B cell (primary cell): ENCODE data around the gene GATA6. TPM values are rescaled to one million over a fixed set of nuclear protein-coding genes. Genes with fewer than 3 reads are reported as not detected.

Experiments
- ATAC-seq: fragments of 200-7000 bp; cut with Tn5 transposase; one replicate; pipeline ENCODE4 v1.10.0; 2021; ENCODE audit warnings: low read depth, mild to moderate bottlenecking, moderate number of reproducible peaks, moderate library complexity
- CTCF ChIA-PET: fragments of 350-600 bp; sonication (Branson Sonifier 250); formaldehyde crosslinking; loops from one replicate; lab custom pipeline; 2021; ENCODE audit warnings: antibody characterized with exemption, inconsistent platforms; lab: Charles Lee
- POLR2A ChIA-PET: fragments of 350-600 bp; sonication (Branson Sonifier 250); formaldehyde crosslinking; loops from one replicate; lab custom pipeline; 2021; ENCODE audit warnings: antibody characterized with exemption; lab: Charles Lee
- DNase-seq: peaks from one replicate; pipeline ENCODE4 v3.0.0; 2013
- H2AFZ ChIP-seq: 2 replicates; pipeline ENCODE4 v1.6.1; 2012; ENCODE audit warnings: mild to moderate bottlenecking, low read depth, low read length; ENCODE audit not compliant: insufficient read depth, poor library complexity, severe bottlenecking
- H3K27ac ChIP-seq, 2 donors: 1 replicate in 1 of 2; 2 replicates in 1 of 2; pipeline ENCODE4 v1.5.1; 2012 to 2013; ENCODE audit warnings: low read length in 2 of 2, mild to moderate bottlenecking in 2 of 2, moderate library complexity in 1 of 2
- H3K27me3 ChIP-seq, 4 experiments: fragments of 200-600 bp in 1 of 4; sonication (generic) in 1 of 4; replicated peaks in 1 of 4; 1 replicate in 2 of 4; 2 replicates in 2 of 4; pipeline versions ENCODE4 v1.6.1 to v1.7.0; 2013 to 2016; ENCODE audit warnings: low read length in 3 of 4, mild to moderate bottlenecking in 2 of 4, mixed read lengths in 1 of 4, moderate library complexity in 1 of 4; ENCODE audit not compliant: insufficient read depth in 4 of 4, control insufficient read depth in 3 of 4; ENCODE audit errors: control extremely low read depth in 1 of 4
- H3K36me3 ChIP-seq, 2 experiments: replicated peaks in 1 of 2; 1 replicate in 1 of 2; 2 replicates in 1 of 2; pipeline versions ENCODE4 v1.6.1 to v1.7.1; 2013; ENCODE audit warnings: low read length in 1 of 2; ENCODE audit not compliant: insufficient read depth in 2 of 2, control insufficient read depth in 1 of 2; ENCODE audit errors: control extremely low read depth in 1 of 2, extremely low read depth in 1 of 2
- H3K4me1 ChIP-seq, 2 donors: fragments of 200-600 bp in 1 of 2; sonication (generic) in 1 of 2; 1 replicate in 1 of 2; 2 replicates in 1 of 2; pipeline versions ENCODE4 v1.5.1 to v1.6.1; 2013 to 2017; ENCODE audit warnings: low read length in 2 of 2; ENCODE audit not compliant: control insufficient read depth in 2 of 2, insufficient read depth in 2 of 2
- H3K4me2 ChIP-seq: replicated peaks from 2 replicates; pipeline ENCODE3; 2012; ENCODE audit warnings: mild to moderate bottlenecking, low read depth, low read length; ENCODE audit not compliant: poor library complexity, severe bottlenecking
- H3K4me3 ChIP-seq, 5 experiments: fragments of 200-600 bp in 1 of 5; sonication (generic) in 1 of 5; 1 replicate in 3 of 5; 2 replicates in 2 of 5; pipeline versions ENCODE4 v1.5.1 to v1.7.0; 2011 to 2016; ENCODE audit warnings: low read length in 4 of 5, mild to moderate bottlenecking in 4 of 5, low read depth in 2 of 5, control low read depth in 1 of 5, moderate library complexity in 1 of 5; ENCODE audit not compliant: insufficient read depth in 1 of 5; ENCODE audit errors: control extremely low read depth in 1 of 5, extremely low read depth in 1 of 5
- H3K79me2 ChIP-seq: fragments of 200-600 bp; sonication (generic); one replicate; pipeline ENCODE4 v1.6.0; 2016; ENCODE audit warnings: low read length; ENCODE audit not compliant: control insufficient read depth, insufficient read depth
- H3K9ac ChIP-seq: fragments of 200-600 bp; sonication (generic); 2 replicates; pipeline ENCODE4 v1.6.1; 2017; ENCODE audit warnings: mild to moderate bottlenecking, low read length, moderate library complexity
- H3K9me3 ChIP-seq, 3 donors: one replicate each; pipeline versions ENCODE4 v1.6.1 to v1.7.1; 2013; ENCODE audit warnings: low read length in 2 of 3; ENCODE audit not compliant: control insufficient read depth in 2 of 3, insufficient read depth in 1 of 3; ENCODE audit errors: control extremely low read depth in 1 of 3
- H4K20me1 ChIP-seq: 2 replicates; pipeline ENCODE4 v1.6.0; 2012; ENCODE audit warnings: mild to moderate bottlenecking, low read length; ENCODE audit not compliant: insufficient read depth, control insufficient read depth, poor library complexity, severe bottlenecking
- H3K27ac Mint-ChIP-seq: one replicate; pipeline ENCODE4 v1.8.0; 2021; ENCODE audit warnings: mixed read lengths
- H3K27me3 Mint-ChIP-seq: one replicate; pipeline ENCODE4 v1.8.0; 2021; ENCODE audit warnings: mixed read lengths
- H3K4me1 Mint-ChIP-seq: one replicate; pipeline ENCODE4 v1.8.0; 2021; ENCODE audit warnings: mixed read lengths
- H3K4me3 Mint-ChIP-seq: one replicate; pipeline ENCODE4 v1.8.0; 2021; ENCODE audit warnings: mixed read lengths
- H3K9me3 Mint-ChIP-seq: one replicate; pipeline ENCODE4 v1.8.0; 2022; ENCODE audit warnings: mixed read lengths; ENCODE audit not compliant: insufficient read depth
- CTCF ChIP-seq: fragments of 200-600 bp; IDR thresholded peaks from one replicate; pipeline ENCODE4 v1.8.0; 2022; ENCODE audit warnings: antibody characterized with exemption, mild to moderate bottlenecking
- EZH2 ChIP-seq: IDR thresholded peaks from 2 replicates; pipeline ENCODE4 v1.6.1; 2012; ENCODE audit warnings: borderline replicate concordance, low read depth, mild to moderate bottlenecking, moderate library complexity, low read length; ENCODE audit not compliant: insufficient read depth, poor library complexity, severe bottlenecking
- WGBS: methylation state at CpG from one replicate; pipeline ENCODE4 v1.1.5; 2013; ENCODE audit warnings: missing lambda C conversion rate; ENCODE audit not compliant: insufficient coverage; 5-methylcytosine and 5-hydroxymethylcytosine counted together
- intact Hi-C: fragments of 100-400 bp; cut with micrococcal nuclease; formaldehyde crosslinking; loops from one replicate; pipeline ENCODE4 v1.10.0; 2022
- polyA plus RNA-seq: library from polyadenylated mRNA; depleted of rRNA; stranded (reverse); fragments of >200 nt; gene quantifications from 2 replicates; pipeline ENCODE4 v1.2.3, GENCODE V29; 2012
- total RNA-seq, 2 donors: library from RNA; stranded (reverse); fragments of 120-200 nt in 1 of 2; gene quantifications; 1 replicate in 1 of 2; 2 replicates in 1 of 2; pipeline versions ENCODE4 v1.2.3 to v1.2.4, GENCODE V29; 2013 to 2022

The GATA6 gene
- total and polyA plus RNA-seq, 2 donors (not counting 1 experiment from before 2014, with no cell fraction given): not detected

DNA sequence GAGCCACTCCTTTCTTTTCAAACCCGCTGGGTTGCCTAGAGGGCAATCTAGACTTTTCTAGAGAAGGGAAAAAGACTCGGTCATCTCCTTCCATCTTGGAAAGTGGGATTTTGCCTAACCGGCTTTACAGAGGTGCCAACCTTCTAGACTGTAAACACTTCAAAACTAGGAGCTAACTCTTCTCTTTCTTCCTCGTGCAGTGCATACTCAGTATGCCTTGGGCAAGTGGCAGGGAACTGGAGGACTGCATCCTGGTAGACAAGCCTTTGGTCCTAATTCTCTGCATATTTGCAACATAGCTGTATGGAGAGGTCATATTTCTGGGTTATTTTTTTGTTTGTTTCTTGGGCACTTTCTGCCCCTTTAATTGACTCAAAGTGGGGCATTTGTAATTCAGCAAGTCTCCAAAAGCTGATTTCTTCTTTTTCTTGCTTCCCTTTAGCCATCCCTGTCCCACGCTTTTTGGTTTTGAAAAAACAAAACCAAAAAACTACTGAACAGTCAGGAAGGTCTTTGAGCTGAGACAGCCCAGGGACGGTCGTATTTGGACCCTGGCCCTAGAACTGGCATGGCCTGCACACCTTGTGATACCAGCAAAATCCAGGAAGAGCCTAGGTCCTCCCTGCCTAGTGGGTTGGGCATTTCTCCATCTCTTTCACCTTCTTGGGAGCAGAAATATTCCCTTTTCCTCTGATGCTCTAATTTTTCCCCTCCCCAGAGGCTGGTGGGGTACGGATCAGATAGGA is 5.8 kb upstream of the GATA6 start:
- no peak overlapping the region for H2AFZ ChIP-seq
- TF ChIP-seq CTCF (no peak), EZH2 (no peak)
- peaks cover 0 to 33% (median 0%) of the 10 kb centered on the region in 3 donors for H3K9me3 ChIP-seq
- Mint-ChIP-seq H3K4me3 (no peak overlapping the region), H3K4me1 (peaks cover 8% of the 10 kb centered on the region), H3K27ac (no peak overlapping the region), H3K27me3 (peaks cover 53% of the 10 kb centered on the region), H3K9me3 (no peaks in the 10 kb centered on the region)
- H3K27me3 ChIP-seq: peaks cover 0 to 60% (median 36%) of the 10 kb centered on the region in 4 experiments
- no peak overlapping the region for H3K4me3 ChIP-seq
- intact Hi-C loops: no loop called here
- no peaks in the 10 kb centered on the region for H4K20me1 ChIP-seq
- H3K79me2 ChIP-seq: no peaks in the 10 kb centered on the region
- no peak overlapping the region for H3K27ac ChIP-seq
- H3K4me2 ChIP-seq: no peak overlapping the region
- DNase-seq (no peak), ATAC-seq (no peak)
- ChIA-PET POLR2A (no interaction called here), CTCF (no interaction called here)
- no peaks in the 10 kb centered on the region for H3K36me3 ChIP-seq
- WGBS: 49% methylated on average over 5 of the region's 8 CpGs
- no peak overlapping the region for H3K9ac ChIP-seq
- no peaks in the 10 kb centered on the region for H3K4me1 ChIP-seq

DNA sequence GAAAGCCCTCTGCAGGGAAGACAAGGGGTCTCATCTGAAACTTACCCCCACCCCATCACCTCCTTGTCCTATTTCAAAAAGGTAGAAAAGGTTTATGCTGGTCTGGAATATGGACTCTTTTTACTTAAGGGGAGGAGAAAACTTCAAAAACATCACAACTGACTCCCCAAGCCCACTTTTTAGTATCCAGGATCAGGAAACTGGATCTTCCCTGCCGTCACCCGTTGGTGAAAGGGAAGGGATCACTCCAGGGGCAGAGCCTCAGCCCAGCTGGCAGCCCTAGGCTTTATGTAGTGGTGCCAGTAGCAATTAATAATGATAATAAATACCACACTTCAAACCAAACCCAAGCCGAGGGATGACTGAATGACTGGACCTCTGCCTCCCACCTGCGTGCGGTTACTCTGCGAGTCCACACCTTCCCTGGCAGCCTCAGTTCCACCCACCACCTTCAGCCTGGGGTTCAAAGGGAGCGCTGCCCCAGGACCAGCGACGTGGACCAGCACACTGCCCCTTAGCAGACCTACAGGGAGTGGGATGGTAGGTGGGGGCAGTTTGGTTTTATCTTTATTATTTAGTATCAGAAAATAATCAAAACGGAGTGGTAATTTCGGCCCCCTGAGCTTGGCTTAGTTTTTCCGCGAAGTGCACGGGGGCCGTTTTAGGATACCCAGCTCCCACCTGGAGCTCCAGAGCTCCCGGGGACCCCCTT is 4.9 kb upstream of the GATA6 start:
- no peak overlapping the region for H3K4me2 ChIP-seq
- no peaks in the 10 kb centered on the region for H3K79me2 ChIP-seq
- H3K36me3 ChIP-seq: no peaks in the 10 kb centered on the region
- H3K27me3 ChIP-seq: peaks cover 0 to 66% (median 37%) of the 10 kb centered on the region in 4 experiments
- 45% methylated on average over 5 of the region's 16 CpGs for WGBS
- no peak for ATAC-seq
- peaks cover under 1 to 5% of the 10 kb centered on the region in 2 donors for H3K4me1 ChIP-seq
- peaks cover 0 to 35% (median 0%) of the 10 kb centered on the region in 3 donors for H3K9me3 ChIP-seq
- H4K20me1 ChIP-seq: no peaks in the 10 kb centered on the region
- H3K27me3 Mint-ChIP-seq: peaks cover 55% of the 10 kb centered on the region
- no peak for TF ChIP-seq EZH2
- TF ChIP-seq CTCF: no peak
- no peak for DNase-seq
- peaks cover 13% of the 10 kb centered on the region for H3K4me1 Mint-ChIP-seq
- H3K9me3 Mint-ChIP-seq: no peaks in the 10 kb centered on the region
- H3K9ac ChIP-seq: no peak overlapping the region
- H2AFZ ChIP-seq: no peak overlapping the region
- intact Hi-C loops: no loop called here
- no peak overlapping the region for H3K4me3 ChIP-seq
- H3K27ac Mint-ChIP-seq: no peak overlapping the region
- H3K27ac ChIP-seq: no peak overlapping the region
- CTCF ChIA-PET: no interaction called here
- POLR2A ChIA-PET: no interaction called here
- H3K4me3 Mint-ChIP-seq: no peak overlapping the region
